CD4-positive, alpha-beta memory T cell (primary cell): ENCODE measurements around the gene CASP1. TPM values are rescaled to one million over a fixed set of nuclear protein-coding genes. Genes with fewer than 3 reads are reported as not detected.
"Not testable (repeated sequence)": the region's sequence is repeated elsewhere in the genome, so short reads cannot be mapped to it uniquely, and the experiment has no call there.

Experiments
- CTCF ChIA-PET: fragments of 350-600 bp; sonication (Branson Sonifier 250); formaldehyde crosslinking; loops from one replicate; lab custom pipeline; 2021; ENCODE audit warnings: inconsistent platforms; ENCODE audit not compliant: partially characterized antibody; lab: Charles Lee
- POLR2A ChIA-PET: fragments of 350-600 bp; sonication (Branson Sonifier 250); formaldehyde crosslinking; loops from one replicate; lab custom pipeline; 2021; ENCODE audit not compliant: partially characterized antibody; lab: Charles Lee
- DNase-seq, 5 donors: peaks; one replicate each; pipeline versions ENCODE4 v3.0.0 to v3.0.0-alpha.2; 2020 to 2022; ENCODE audit warnings: mixed read lengths in 1 of 5
- H3K27ac ChIP-seq: one replicate; pipeline ENCODE4 v1.7.0; 2013; ENCODE audit warnings: low read depth, low read length
- H3K27me3 ChIP-seq: 2 replicates; pipeline ENCODE4 v1.7.0; 2013; ENCODE audit warnings: mild to moderate bottlenecking, low read length, moderate library complexity; ENCODE audit not compliant: insufficient read depth
- H3K36me3 ChIP-seq: 2 replicates; pipeline ENCODE4 v1.7.0; 2013; ENCODE audit warnings: mild to moderate bottlenecking, low read length, moderate library complexity; ENCODE audit not compliant: insufficient read depth
- H3K4me1 ChIP-seq: 2 replicates; pipeline ENCODE4 v1.7.0; 2013; ENCODE audit warnings: mild to moderate bottlenecking, low read length, moderate library complexity; ENCODE audit not compliant: insufficient read depth
- H3K4me3 ChIP-seq, 2 donors: one replicate each; pipeline ENCODE4 v1.7.0; 2013; ENCODE audit warnings: low read length in 2 of 2, mild to moderate bottlenecking in 1 of 2
- H3K9me3 ChIP-seq, 2 donors: one replicate each; pipeline ENCODE4 v1.7.0; 2013; ENCODE audit warnings: low read length in 2 of 2, control low read depth in 1 of 2; ENCODE audit not compliant: control insufficient read depth in 1 of 2
- H3K27ac Mint-ChIP-seq, 7 donors: one replicate each; pipeline ENCODE4 v1.8.0; 2020 to 2021; ENCODE audit warnings: mixed read lengths in 7 of 7, mild to moderate bottlenecking in 6 of 7, inconsistent platforms in 3 of 7, moderate library complexity in 3 of 7
- H3K27me3 Mint-ChIP-seq, 2 donors: one replicate each; pipeline ENCODE4 v1.8.0; 2020 to 2021; ENCODE audit warnings: mixed read lengths in 2 of 2
- H3K36me3 Mint-ChIP-seq, 2 donors: one replicate each; pipeline ENCODE4 v1.8.0; 2020 to 2021; ENCODE audit warnings: mixed read lengths in 2 of 2, inconsistent platforms in 1 of 2, mild to moderate bottlenecking in 1 of 2
- H3K4me1 Mint-ChIP-seq, 4 donors: one replicate each; pipeline ENCODE4 v1.8.0; 2020 to 2021; ENCODE audit warnings: mixed read lengths in 4 of 4, mild to moderate bottlenecking in 1 of 4
- H3K4me3 Mint-ChIP-seq, 8 donors: one replicate each; pipeline ENCODE4 v1.8.0; 2020 to 2021; ENCODE audit warnings: mixed read lengths in 8 of 8, mild to moderate bottlenecking in 7 of 8, moderate library complexity in 6 of 8, inconsistent platforms in 3 of 8
- H3K9me3 Mint-ChIP-seq, 8 donors: one replicate each; pipeline ENCODE4 v1.8.0; 2020 to 2021; ENCODE audit warnings: mixed read lengths in 8 of 8, mild to moderate bottlenecking in 5 of 8, inconsistent platforms in 3 of 8, moderate library complexity in 1 of 8
- intact Hi-C: fragments of 100-400 bp; cut with micrococcal nuclease; formaldehyde crosslinking; loops from one replicate; pipeline ENCODE4 v1.15.1; 2023
- polyA plus RNA-seq, 2 donors: library from polyadenylated mRNA; unstranded; fragments of 300-500 nt; fragmentation: Illumina TruSeq; gene quantifications; one replicate each; pipeline ENCODE4 v1.2.3, GENCODE V29; 2021
- total RNA-seq, 2 experiments: library from RNA; stranded (reverse); gene quantifications; one replicate each; pipeline ENCODE4 v1.2.3, GENCODE V29; 2021

The CASP1 gene
- total RNA-seq (10 to 100 TPM; 74.8 to 96.8 TPM), polyA plus RNA-seq (100 to 1,000 TPM; 126 to 195 TPM)

- peak in 4 of 5 donors; percentile 34 to 56 (median 48) for DNase-seq
- Histone ChIP-seq H3K9me3 (no peaks in the 10 kb centered on the region), H3K27ac (peak within 1 kb of the TSS; percentile 74), H3K27me3 (no peaks in the 10 kb centered on the region), H3K4me1 (peaks cover 47% of the 10 kb centered on the region), H3K36me3 (peaks cover 19% of the 10 kb centered on the region), H3K4me3 (peak within 1 kb of the TSS; percentile 60 to 64)
- Mint-ChIP-seq H3K36me3 (peaks cover 61 to 62% of the 10 kb centered on the region in 2 donors), H3K27ac (peak within 1 kb of the TSS; percentile 89 to 99 (median 98)), H3K27me3 (no peaks in the 10 kb centered on the region), H3K9me3 (peaks cover 0 to 5% (median 0%) of the 10 kb centered on the region in 8 donors), H3K4me1 (peaks cover 30 to 68% (median 47%) of the 10 kb centered on the region in 4 donors), H3K4me3 (peak within 1 kb of the TSS; percentile 95 to 100 (median 98))
- intact Hi-C loops: loop anchor here (5.0 to 10.0 kb wide), 3 partner anchors 32 to 1040 kb away; partner anchors contain the start of genes AASDHPPT, CASP4 and KBTBD3
- CTCF ChIA-PET: interaction anchor here (0.7 to 1.2 kb wide), 3 partner anchors 9 to 88 kb away, joined by 3 to 4 read pairs (median 3); no protein-coding TSS in a partner anchor
- POLR2A ChIA-PET: interaction anchor here (0.7 to 1.7 kb wide), 6 partner anchors 9 to 330 kb away, joined by 3 to 13 read pairs (median 4); no protein-coding TSS in a partner anchor
These were observed at the start of gene CASP1 for GRCh38 chr11:105034813-105035620. Gene CASP1 (minus strand): TSS chr11:105035144. CDS start chr11:105035113, 31 bp downstream.

GRCh38 chr11:105081412-105082150 lies 46.6 kb upstream of the CASP1 start:
- no peaks in the 10 kb centered on the region for H3K9me3 ChIP-seq
- ChIA-PET POLR2A (no interaction called here), CTCF (interaction anchor here (1.2 kb wide), 1 partner anchor 10 kb away, joined by 3 read pairs; no protein-coding TSS in a partner anchor)
- H3K27ac Mint-ChIP-seq: no peak overlapping the region
- no peaks in the 10 kb centered on the region for H3K36me3 ChIP-seq
- no peak overlapping the region for H3K4me3 ChIP-seq
- peaks cover 10 to 17% (median 14%) of the 10 kb centered on the region in 4 donors for H3K4me1 Mint-ChIP-seq
- no peaks in the 10 kb centered on the region for H3K27me3 ChIP-seq
- H3K4me3 Mint-ChIP-seq: no peak overlapping the region
- H3K27me3 Mint-ChIP-seq: peaks cover 2 to 3% of the 10 kb centered on the region in 2 donors
- H3K4me1 ChIP-seq: no peaks in the 10 kb centered on the region
- H3K36me3 Mint-ChIP-seq: no peaks in the 10 kb centered on the region
- DNase-seq: no peak
- intact Hi-C loops: no loop called here
- peaks cover 0 to 3% (median 0%) of the 10 kb centered on the region in 8 donors for H3K9me3 Mint-ChIP-seq
- no peak overlapping the region for H3K27ac ChIP-seq

DNA sequence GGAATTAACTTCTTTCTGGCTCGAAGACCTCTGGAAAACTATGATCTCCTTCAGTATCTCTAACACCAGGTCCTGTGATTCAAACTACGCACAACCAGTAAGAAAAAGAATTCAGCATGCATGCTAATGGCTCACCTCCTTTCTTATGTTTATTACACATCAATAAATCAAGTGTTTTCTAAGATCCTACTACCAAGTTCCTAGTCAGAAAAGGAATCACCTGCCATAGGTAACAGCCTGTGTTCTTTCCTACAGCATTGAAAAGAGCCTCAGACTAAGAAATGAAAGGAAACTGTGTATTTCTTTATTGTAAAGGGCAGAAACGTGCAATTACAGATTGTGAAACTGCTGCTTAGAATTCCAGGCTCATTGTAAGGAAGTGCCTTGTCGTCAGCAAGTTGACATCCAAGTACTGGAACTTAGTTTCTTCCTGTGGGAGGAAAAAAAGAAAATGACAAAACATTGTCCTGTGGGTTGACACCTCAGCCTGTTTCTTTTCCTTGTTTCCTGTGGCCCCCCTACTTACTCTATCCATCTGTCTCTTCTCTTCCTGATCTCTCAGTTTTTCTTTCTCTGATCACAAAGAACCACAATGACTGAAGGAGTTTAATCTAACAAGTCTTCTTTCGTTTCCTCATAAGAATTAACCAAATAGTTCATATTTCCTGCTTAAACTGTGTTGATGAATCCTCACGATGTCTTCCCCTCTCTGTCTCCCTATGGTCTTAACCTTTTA lies 45.4 kb upstream of the CASP1 start:
- Mint-ChIP-seq H3K4me1 (peaks cover 10 to 17% (median 14%) of the 10 kb centered on the region in 4 donors), H3K27ac (peak overlapping the region in 5 of 7 donors; percentile 0 to 81 (median 7))

DNA sequence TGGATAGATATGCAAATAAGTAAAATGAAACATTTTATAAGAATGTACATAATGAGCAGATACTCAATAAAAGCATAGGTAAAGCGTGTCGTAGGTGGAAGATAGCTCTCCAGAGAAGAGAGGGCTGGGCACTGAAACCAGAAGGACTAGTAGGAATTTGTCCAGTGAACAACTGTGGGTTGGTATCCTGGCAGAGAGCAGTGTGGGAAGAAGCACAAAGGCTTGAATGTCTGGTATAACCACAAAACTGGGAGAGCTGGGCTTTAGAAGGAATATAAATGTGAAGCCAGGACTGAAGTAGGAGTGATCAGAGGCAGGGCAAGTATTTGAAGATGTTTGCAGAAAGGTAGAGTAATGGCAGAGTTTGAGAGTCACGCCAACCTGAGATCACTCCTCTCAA lies 43.3 kb upstream of the CASP1 start:
- Histone ChIP-seq H3K4me3 (no peak overlapping the region), H3K9me3 (no peaks in the 10 kb centered on the region), H3K36me3 (no peaks in the 10 kb centered on the region), H3K27me3 (no peaks in the 10 kb centered on the region), H3K4me1 (no peaks in the 10 kb centered on the region), H3K27ac (no peak overlapping the region)
- ChIA-PET CTCF (no interaction called here), POLR2A (interaction anchor here (0.9 kb wide), 1 partner anchor 11 kb away, joined by 4 read pairs; no protein-coding TSS in a partner anchor)
- no peak for DNase-seq
- no peak overlapping the region for H3K4me3 Mint-ChIP-seq
- no peaks in the 10 kb centered on the region for H3K36me3 Mint-ChIP-seq
- H3K27ac Mint-ChIP-seq: no peak overlapping the region
- peaks cover 10 to 17% (median 14%) of the 10 kb centered on the region in 4 donors for H3K4me1 Mint-ChIP-seq
- intact Hi-C loops: no loop called here
- peaks cover 3 to 4% of the 10 kb centered on the region in 2 donors for H3K27me3 Mint-ChIP-seq
- H3K9me3 Mint-ChIP-seq: peaks cover 0 to 3% (median 0%) of the 10 kb centered on the region in 8 donors

More for the DNA sequence above, 45.4 kb upstream of the CASP1 start:
- intact Hi-C loops, H3K36me3 Mint-ChIP-seq, H3K27me3 ChIP-seq, DNase-seq, H3K27me3 Mint-ChIP-seq, H3K27ac ChIP-seq, H3K9me3 Mint-ChIP-seq, H3K4me1 ChIP-seq, POLR2A ChIA-PET, CTCF ChIA-PET, H3K9me3 ChIP-seq, H3K36me3 ChIP-seq, H3K4me3 ChIP-seq: not testable (repeated sequence)
- H3K4me3 Mint-ChIP-seq: peak overlapping the region in 5 of 8 donors; percentile 14 to 49 (median 41)

DNA sequence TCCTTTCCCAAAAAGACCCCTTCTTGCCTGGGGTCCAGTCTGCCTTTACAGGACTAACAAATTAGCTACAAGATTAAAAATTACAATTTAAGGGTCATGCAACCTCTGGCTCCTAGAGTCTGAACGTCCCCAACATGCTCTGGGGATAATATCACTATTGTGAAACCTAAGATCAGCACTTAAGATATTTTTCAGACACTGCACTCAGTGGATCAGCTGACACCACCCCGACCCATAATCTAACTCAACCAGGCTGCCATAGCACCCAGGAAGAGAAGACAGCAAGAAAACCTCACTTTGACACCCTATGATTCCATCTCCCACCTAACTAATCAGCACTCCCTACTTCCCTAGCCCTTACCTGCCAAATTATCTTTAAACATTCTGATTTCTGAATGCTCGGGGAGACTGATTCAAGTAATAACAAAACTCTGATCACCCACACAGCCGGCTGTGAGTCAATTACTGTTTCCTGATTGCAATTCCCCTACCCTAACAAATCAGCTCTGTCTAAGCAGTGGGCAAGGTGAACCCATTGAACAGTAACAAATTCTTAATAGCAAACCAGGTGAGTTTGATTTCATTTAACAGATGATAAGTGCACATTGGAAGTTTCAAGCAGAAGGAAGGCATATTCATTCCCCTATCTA lies 42.3 kb upstream of the CASP1 start:
- H3K4me3 ChIP-seq, H3K36me3 Mint-ChIP-seq, intact Hi-C loops, H3K9me3 ChIP-seq, H3K36me3 ChIP-seq, H3K27me3 ChIP-seq, DNase-seq, H3K27me3 Mint-ChIP-seq, H3K27ac Mint-ChIP-seq, H3K9me3 Mint-ChIP-seq, POLR2A ChIA-PET, H3K27ac ChIP-seq, CTCF ChIA-PET, H3K4me1 ChIP-seq: not testable (repeated sequence)
- H3K4me3 Mint-ChIP-seq: peak overlapping the region in 1 of 8 donors; percentile 21
- H3K4me1 Mint-ChIP-seq: peaks cover 12 to 17% (median 14%) of the 10 kb centered on the region in 4 donors

DNA sequence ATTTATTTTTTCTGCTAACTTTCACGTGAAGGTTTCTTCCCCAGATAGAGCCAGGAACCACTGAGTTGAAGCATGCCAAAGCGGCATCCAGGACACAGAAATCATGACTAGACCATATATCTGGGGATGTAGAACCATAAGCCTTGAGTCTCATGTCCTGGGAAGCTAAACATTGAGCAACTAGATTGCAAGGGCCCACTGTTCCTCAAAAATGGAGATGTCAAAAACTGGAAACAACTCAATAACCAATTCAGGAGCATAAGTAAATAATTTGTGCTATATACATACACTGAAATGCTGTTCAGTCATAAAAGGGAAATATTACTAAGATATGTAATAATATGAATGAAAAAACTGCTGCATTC lies 39.2 kb upstream of the CASP1 start:
- Histone ChIP-seq H3K27me3 (no peaks in the 10 kb centered on the region), H3K4me1 (peaks cover 12% of the 10 kb centered on the region), H3K36me3 (no peaks in the 10 kb centered on the region), H3K4me3 (no peak overlapping the region), H3K9me3 (no peaks in the 10 kb centered on the region), H3K27ac (no peak overlapping the region)
- Mint-ChIP-seq H3K36me3 (peaks cover 2 to 5% of the 10 kb centered on the region in 2 donors), H3K4me3 (no peak overlapping the region), H3K4me1 (peaks cover 16 to 22% (median 20%) of the 10 kb centered on the region in 4 donors), H3K27me3 (peaks cover 3 to 4% of the 10 kb centered on the region in 2 donors), H3K27ac (no peak overlapping the region), H3K9me3 (peaks cover 0 to 3% (median 0%) of the 10 kb centered on the region in 8 donors)
- intact Hi-C loops: no loop called here
- ChIA-PET CTCF (no interaction called here), POLR2A (no interaction called here)
- DNase-seq: no peak
